ENCODE measurements around the gene C2orf15. TPM values are rescaled to one million over a fixed set of nuclear protein-coding genes. Genes with fewer than 3 reads are reported as not detected.
"Not testable (repeated sequence)": the region's sequence is repeated elsewhere in the genome, so short reads cannot be mapped to it uniquely, and the experiment has no call there.

The C2orf15 gene
- total and polyA plus RNA-seq, 4 donors: 0.24 to 0.65 (median 0.29) TPM

DNA sequence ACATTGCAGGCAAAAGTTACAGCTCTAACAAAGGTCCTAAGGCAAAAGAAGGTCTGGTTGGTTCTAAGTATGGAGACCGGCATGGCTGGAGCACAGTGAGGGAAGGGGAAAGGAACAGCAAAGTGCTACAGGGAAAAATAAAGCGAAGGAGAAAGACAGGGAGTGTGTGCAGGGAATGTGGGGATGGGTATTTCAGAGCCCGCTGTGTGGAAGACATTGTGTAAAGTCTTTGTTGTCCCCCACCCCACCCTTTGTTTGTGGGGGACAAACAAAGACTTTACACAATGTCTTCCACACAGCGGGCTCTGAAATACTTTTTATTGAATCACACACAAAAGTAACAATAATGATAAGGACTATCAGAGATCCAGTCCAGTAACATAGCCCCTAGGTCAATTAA is 28.9 kb upstream of the C2orf15 start:
- no peak for DNase-seq (ENCODE audit: low spot score)
- WGBS: 69% methylated on average over 4 of the region's 4 CpGs

DNA sequence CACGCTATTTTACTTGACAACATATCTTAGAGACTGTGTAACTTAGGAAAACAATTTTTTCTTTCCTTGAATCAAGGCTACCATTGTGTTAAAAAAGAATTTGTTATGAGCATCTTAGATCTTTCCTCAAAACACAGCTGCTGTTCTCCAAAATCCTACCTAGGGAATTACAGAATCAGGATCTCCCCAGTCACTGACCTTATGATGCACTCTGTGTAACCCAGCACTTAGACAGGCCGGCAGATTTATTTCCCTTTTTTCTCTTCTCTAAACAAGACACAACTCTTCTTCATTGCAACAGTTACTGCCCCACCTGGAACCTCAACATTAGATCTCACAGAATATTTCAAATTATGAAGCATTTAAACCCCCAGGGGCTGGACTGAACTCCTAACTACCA is 13.5 kb upstream of the C2orf15 start:
- peaks cover 0 to 11% (median 7%) of the 10 kb centered on the region in 4 donors for H3K36me3 ChIP-seq (ENCODE audit: control insufficient read depth in 4 of 4, insufficient read depth in 3 of 4, low read depth in 1 of 4, low read length in 3 of 4)
- no peak overlapping the region for H3K4me3 ChIP-seq (ENCODE audit: low read depth in 1 of 3, low read length in 3 of 3)
- H3K9me3 ChIP-seq (ENCODE audit: control insufficient read depth in 4 of 4, low read length in 3 of 4): peaks cover 0 to 5% (median 3%) of the 10 kb centered on the region in 4 donors
- H3K27me3 ChIP-seq (ENCODE audit: control insufficient read depth in 4 of 4, insufficient read depth in 4 of 4, low read length in 3 of 4): no peaks in the 10 kb centered on the region
- WGBS: 85% methylated on average over 2 of the region's 2 CpGs
- no peak overlapping the region for H3K9ac ChIP-seq (ENCODE audit: low read depth in 1 of 2, low read length in 2 of 2)
- DNase-seq (ENCODE audit: low spot score): no peak
- H3K4me1 ChIP-seq (ENCODE audit: control insufficient read depth in 4 of 4, insufficient read depth in 4 of 4, low read length in 3 of 4): no peaks in the 10 kb centered on the region
- H3K27ac ChIP-seq (ENCODE audit: low read depth in 1 of 2, low read length in 2 of 2): no peak overlapping the region
- no peak for TF ChIP-seq TAF1 (conservative IDR thresholded peaks at IDR 0.05)
- TF ChIP-seq HNF4A (conservative IDR thresholded peaks at IDR 0.05): no peak
- TF ChIP-seq, protein P1, sequence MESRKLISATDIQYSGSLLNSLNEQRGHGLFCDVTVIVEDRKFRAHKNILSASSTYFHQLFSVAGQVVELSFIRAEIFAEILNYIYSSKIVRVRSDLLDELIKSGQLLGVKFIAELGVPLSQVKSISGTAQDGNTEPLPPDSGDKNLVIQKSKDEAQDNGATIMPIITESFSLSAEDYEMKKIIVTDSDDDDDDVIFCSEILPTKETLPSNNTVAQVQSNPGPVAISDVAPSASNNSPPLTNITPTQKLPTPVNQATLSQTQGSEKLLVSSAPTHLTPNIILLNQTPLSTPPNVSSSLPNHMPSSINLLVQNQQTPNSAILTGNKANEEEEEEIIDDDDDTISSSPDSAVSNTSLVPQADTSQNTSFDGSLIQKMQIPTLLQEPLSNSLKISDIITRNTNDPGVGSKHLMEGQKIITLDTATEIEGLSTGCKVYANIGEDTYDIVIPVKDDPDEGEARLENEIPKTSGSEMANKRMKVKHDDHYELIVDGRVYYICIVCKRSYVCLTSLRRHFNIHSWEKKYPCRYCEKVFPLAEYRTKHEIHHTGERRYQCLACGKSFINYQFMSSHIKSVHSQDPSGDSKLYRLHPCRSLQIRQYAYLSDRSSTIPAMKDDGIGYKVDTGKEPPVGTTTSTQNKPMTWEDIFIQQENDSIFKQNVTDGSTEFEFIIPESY (IDR thresholded peaks at IDR 0.05): no peak
- no peak for TF ChIP-seq FOXA1 (IDR thresholded peaks at IDR 0.05)
- no peak for TF ChIP-seq NR2F2 (IDR thresholded peaks at IDR 0.05)
- TF ChIP-seq HNF4G (IDR thresholded peaks at IDR 0.05): no peak
- TF ChIP-seq RAD21 (IDR thresholded peaks at IDR 0.05): no peak
- TF ChIP-seq, protein P2, sequence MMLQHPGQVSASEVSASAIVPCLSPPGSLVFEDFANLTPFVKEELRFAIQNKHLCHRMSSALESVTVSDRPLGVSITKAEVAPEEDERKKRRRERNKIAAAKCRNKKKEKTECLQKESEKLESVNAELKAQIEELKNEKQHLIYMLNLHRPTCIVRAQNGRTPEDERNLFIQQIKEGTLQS (IDR thresholded peaks at IDR 0.05): no peak
- no peak for TF ChIP-seq RXRA (IDR thresholded peaks at IDR 0.05)
- TF ChIP-seq, protein P3, sequence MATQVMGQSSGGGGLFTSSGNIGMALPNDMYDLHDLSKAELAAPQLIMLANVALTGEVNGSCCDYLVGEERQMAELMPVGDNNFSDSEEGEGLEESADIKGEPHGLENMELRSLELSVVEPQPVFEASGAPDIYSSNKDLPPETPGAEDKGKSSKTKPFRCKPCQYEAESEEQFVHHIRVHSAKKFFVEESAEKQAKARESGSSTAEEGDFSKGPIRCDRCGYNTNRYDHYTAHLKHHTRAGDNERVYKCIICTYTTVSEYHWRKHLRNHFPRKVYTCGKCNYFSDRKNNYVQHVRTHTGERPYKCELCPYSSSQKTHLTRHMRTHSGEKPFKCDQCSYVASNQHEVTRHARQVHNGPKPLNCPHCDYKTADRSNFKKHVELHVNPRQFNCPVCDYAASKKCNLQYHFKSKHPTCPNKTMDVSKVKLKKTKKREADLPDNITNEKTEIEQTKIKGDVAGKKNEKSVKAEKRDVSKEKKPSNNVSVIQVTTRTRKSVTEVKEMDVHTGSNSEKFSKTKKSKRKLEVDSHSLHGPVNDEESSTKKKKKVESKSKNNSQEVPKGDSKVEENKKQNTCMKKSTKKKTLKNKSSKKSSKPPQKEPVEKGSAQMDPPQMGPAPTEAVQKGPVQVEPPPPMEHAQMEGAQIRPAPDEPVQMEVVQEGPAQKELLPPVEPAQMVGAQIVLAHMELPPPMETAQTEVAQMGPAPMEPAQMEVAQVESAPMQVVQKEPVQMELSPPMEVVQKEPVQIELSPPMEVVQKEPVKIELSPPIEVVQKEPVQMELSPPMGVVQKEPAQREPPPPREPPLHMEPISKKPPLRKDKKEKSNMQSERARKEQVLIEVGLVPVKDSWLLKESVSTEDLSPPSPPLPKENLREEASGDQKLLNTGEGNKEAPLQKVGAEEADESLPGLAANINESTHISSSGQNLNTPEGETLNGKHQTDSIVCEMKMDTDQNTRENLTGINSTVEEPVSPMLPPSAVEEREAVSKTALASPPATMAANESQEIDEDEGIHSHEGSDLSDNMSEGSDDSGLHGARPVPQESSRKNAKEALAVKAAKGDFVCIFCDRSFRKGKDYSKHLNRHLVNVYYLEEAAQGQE (IDR thresholded peaks at IDR 0.05): no peak
- TF ChIP-seq, protein P4, sequence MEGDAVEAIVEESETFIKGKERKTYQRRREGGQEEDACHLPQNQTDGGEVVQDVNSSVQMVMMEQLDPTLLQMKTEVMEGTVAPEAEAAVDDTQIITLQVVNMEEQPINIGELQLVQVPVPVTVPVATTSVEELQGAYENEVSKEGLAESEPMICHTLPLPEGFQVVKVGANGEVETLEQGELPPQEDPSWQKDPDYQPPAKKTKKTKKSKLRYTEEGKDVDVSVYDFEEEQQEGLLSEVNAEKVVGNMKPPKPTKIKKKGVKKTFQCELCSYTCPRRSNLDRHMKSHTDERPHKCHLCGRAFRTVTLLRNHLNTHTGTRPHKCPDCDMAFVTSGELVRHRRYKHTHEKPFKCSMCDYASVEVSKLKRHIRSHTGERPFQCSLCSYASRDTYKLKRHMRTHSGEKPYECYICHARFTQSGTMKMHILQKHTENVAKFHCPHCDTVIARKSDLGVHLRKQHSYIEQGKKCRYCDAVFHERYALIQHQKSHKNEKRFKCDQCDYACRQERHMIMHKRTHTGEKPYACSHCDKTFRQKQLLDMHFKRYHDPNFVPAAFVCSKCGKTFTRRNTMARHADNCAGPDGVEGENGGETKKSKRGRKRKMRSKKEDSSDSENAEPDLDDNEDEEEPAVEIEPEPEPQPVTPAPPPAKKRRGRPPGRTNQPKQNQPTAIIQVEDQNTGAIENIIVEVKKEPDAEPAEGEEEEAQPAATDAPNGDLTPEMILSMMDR (IDR thresholded peaks at IDR 0.05; ENCODE audit: low read depth, low read length, missing input control): no peak
- TF ChIP-seq, protein P5, sequence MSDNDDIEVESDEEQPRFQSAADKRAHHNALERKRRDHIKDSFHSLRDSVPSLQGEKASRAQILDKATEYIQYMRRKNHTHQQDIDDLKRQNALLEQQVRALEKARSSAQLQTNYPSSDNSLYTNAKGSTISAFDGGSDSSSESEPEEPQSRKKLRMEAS (IDR thresholded peaks at IDR 0.05): no peak
- TF ChIP-seq SP1 (IDR thresholded peaks at IDR 0.05): no peak
- TF ChIP-seq YY1 (IDR thresholded peaks at IDR 0.05): no peak
- no peak for TF ChIP-seq FOXA2 (IDR thresholded peaks at IDR 0.05)
- TF ChIP-seq JUND (IDR thresholded peaks at IDR 0.05): no peak
- no peak for TF ChIP-seq GABPA (IDR thresholded peaks at IDR 0.05 in 1 of 2, conservative IDR thresholded peaks at IDR 0.05 in 1 of 2)
- TF ChIP-seq EGR1 (IDR thresholded peaks at IDR 0.05; ENCODE audit: low read depth in 2 of 2): no peak

More for the DNA sequence above, 28.9 kb upstream of the C2orf15 start:
- Histone ChIP-seq H3K27ac (ENCODE audit: low read depth in 1 of 2, low read length in 2 of 2) (no peak overlapping the region), H3K27me3 (ENCODE audit: control insufficient read depth in 4 of 4, insufficient read depth in 4 of 4, low read length in 3 of 4) (no peaks in the 10 kb centered on the region), H3K36me3 (ENCODE audit: control insufficient read depth in 4 of 4, insufficient read depth in 3 of 4, low read depth in 1 of 4, low read length in 3 of 4) (peaks cover 0 to 2% (median 0%) of the 10 kb centered on the region in 4 donors), H3K9me3 (ENCODE audit: control insufficient read depth in 4 of 4, low read length in 3 of 4) (no peaks in the 10 kb centered on the region), H3K4me1 (ENCODE audit: control insufficient read depth in 4 of 4, insufficient read depth in 4 of 4, low read length in 3 of 4) (no peaks in the 10 kb centered on the region), H3K9ac (ENCODE audit: low read depth in 1 of 2, low read length in 2 of 2) (no peak overlapping the region), H3K4me3 (ENCODE audit: low read depth in 1 of 3, low read length in 3 of 3) (no peak overlapping the region)
- no peak for TF ChIP-seq HNF4G (IDR thresholded peaks at IDR 0.05)
- TF ChIP-seq RAD21 (IDR thresholded peaks at IDR 0.05): no peak
- TF ChIP-seq EGR1 (IDR thresholded peaks at IDR 0.05; ENCODE audit: low read depth in 2 of 2): no peak
- no peak for TF ChIP-seq SP1 (IDR thresholded peaks at IDR 0.05)

DNA sequence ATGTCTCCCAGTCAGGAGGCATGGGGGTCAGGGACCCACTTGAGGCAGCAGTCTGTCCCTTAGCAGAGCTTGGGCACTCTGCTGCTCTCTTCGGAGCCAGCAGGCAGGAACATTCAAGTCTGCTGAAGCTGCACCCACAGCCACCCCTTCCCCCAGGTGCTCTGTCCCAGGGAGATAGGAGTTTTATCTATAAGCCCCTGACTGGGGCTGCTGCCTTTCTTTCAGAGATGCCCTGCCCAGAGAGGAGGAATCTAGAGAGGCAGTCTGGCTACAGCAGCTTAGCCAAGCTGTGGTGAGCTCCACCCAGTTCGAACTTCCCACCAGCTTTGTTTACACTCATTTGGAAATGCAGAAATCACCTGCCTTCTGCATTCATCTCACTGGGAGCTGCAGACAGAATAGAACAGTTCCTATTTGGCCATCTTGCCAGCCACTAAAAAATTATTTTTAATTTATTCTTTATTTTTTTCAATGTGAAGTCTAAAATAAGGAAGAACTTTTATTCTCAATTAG is 6.4 kb upstream of the C2orf15 start:
- H3K36me3 ChIP-seq (ENCODE audit: control insufficient read depth in 4 of 4, insufficient read depth in 3 of 4, low read depth in 1 of 4, low read length in 3 of 4); H3K4me1 ChIP-seq (ENCODE audit: control insufficient read depth in 4 of 4, insufficient read depth in 4 of 4, low read length in 3 of 4); H3K9ac ChIP-seq (ENCODE audit: low read depth in 1 of 2, low read length in 2 of 2); H3K27ac ChIP-seq (ENCODE audit: low read depth in 1 of 2, low read length in 2 of 2); H3K27me3 ChIP-seq (ENCODE audit: control insufficient read depth in 4 of 4, insufficient read depth in 4 of 4, low read length in 3 of 4); H3K9me3 ChIP-seq (ENCODE audit: control insufficient read depth in 4 of 4, low read length in 3 of 4); H3K4me3 ChIP-seq (ENCODE audit: low read depth in 1 of 3, low read length in 3 of 3); DNase-seq (ENCODE audit: low spot score): not testable (repeated sequence)
- 98% methylated on average over 2 of the region's 2 CpGs for WGBS

All from liver (tissue), 9 donors.